HCEC 1CT (cell line): ENCODE data around the gene PDE10A.

ENCODE experiments used
- DNase-seq: peaks from one replicate; pipeline ENCODE4 v3.0.0-alpha.2; 2017

The PDE10A gene

GRCh38 chr6:165653607-165654006 is 9.4 kb downstream of the PDE10A start:
- no peak for DNase-seq

- DNase-seq: no peak
Measured at GRCh38 chr6:165653196-165653595, 9.8 kb downstream of the PDE10A start.

- DNase-seq: no peak
Measured at GRCh38 chr6:165652766-165653165, 10.3 kb downstream of the PDE10A start.

- DNase-seq: no peak
Measured at GRCh38 chr6:165649166-165650137, 13.6 kb downstream of the PDE10A start.

GRCh38 chr6:165647041-165647440 is 16.0 kb downstream of the PDE10A start:
- no peak for DNase-seq

GRCh38 chr6:165645919-165646318 is 17.1 kb downstream of the PDE10A start:
- no peak for DNase-seq

GRCh38 chr6:165644586-165645266 is 18.3 kb downstream of the PDE10A start:
- DNase-seq: no peak

- DNase-seq: no peak
Measured at GRCh38 chr6:165643015-165643414, 20.0 kb downstream of the PDE10A start.

- no peak for DNase-seq
Measured at GRCh38 chr6:165641672-165642156, 21.3 kb downstream of the PDE10A start.

GRCh38 chr6:165640806-165641205 is 22.2 kb downstream of the PDE10A start:
- no peak for DNase-seq

- no peak for DNase-seq
Measured at GRCh38 chr6:165638530-165638929, 24.5 kb downstream of the PDE10A start.

GRCh38 chr6:165637586-165637985 is 25.5 kb downstream of the PDE10A start:
- DNase-seq: no peak

GRCh38 chr6:165636402-165637048 is 26.5 kb downstream of the PDE10A start:
- no peak for DNase-seq

GRCh38 chr6:165635965-165636364 is 27.1 kb downstream of the PDE10A start:
- no peak for DNase-seq

- no peak for DNase-seq
Measured at GRCh38 chr6:165634101-165634880, 28.8 kb downstream of the PDE10A start.

GRCh38 chr6:165632194-165632593 is 30.8 kb downstream of the PDE10A start:
- no peak for DNase-seq

- no peak for DNase-seq
Measured at GRCh38 chr6:165630544-165630953, 32.5 kb downstream of the PDE10A start.

GRCh38 chr6:165628955-165629354 is 34.1 kb downstream of the PDE10A start:
- DNase-seq: no peak

- no peak for DNase-seq
Measured at GRCh38 chr6:165627366-165627765, 35.7 kb downstream of the PDE10A start.

GRCh38 chr6:165626711-165627110 is 36.3 kb downstream of the PDE10A start:
- no peak for DNase-seq

- DNase-seq: no peak
Measured at GRCh38 chr6:165624871-165625639, 38.0 kb downstream of the PDE10A start.

- DNase-seq: no peak
Measured at GRCh38 chr6:165621940-165622339, 41.1 kb downstream of the PDE10A start.
